GM06990 (cell line): Measurements from ENCODE around the gene ZFP3.
"Not testable (repeated sequence)": the region's sequence is repeated elsewhere in the genome, so short reads cannot be mapped to it uniquely, and the experiment has no call there.

Experiments
- DNase-seq: peaks from one replicate; pipeline ENCODE4 v3.0.0-alpha.2; 2011; ENCODE audit not compliant: insufficient read length; ENCODE audit errors: extremely low read depth
- H3K27me3 ChIP-seq: replicated peaks from 2 replicates; pipeline ENCODE4 v1.6.0; 2011; ENCODE audit warnings: low read length; ENCODE audit not compliant: control insufficient read depth, insufficient read depth
- H3K36me3 ChIP-seq: 2 replicates; pipeline ENCODE4 v1.5.1; 2011; ENCODE audit warnings: low read length; ENCODE audit not compliant: control insufficient read depth, insufficient read depth
- H3K4me3 ChIP-seq: replicated peaks from 2 replicates; pipeline ENCODE4 v1.5.1; 2011; ENCODE audit warnings: low read depth, mild to moderate bottlenecking, control low read depth, low read length
- CTCF ChIP-seq: IDR thresholded peaks from 2 replicates; pipeline ENCODE4 v1.5.1; 2011; ENCODE audit warnings: low read length, control low read depth, mild to moderate bottlenecking, inconsistent platforms; ENCODE audit not compliant: insufficient read depth, poor library complexity, severe bottlenecking

The ZFP3 gene

GRCh38 chr17:5137511-5138197 is 59.4 kb downstream of the ZFP3 start:
- not testable (repeated sequence) for H3K36me3 ChIP-seq, H3K27me3 ChIP-seq, DNase-seq, H3K4me3 ChIP-seq

GRCh38 chr17:5138198-5138544 is 59.9 kb downstream of the ZFP3 start:
- not testable (repeated sequence) for H3K27me3 ChIP-seq, DNase-seq, H3K36me3 ChIP-seq, H3K4me3 ChIP-seq

- Histone ChIP-seq H3K4me3 (no peak overlapping the region), H3K36me3 (no peaks in the 10 kb centered on the region), H3K27me3 (no peaks in the 10 kb centered on the region)
- TF ChIP-seq CTCF = no peak
- no peak for DNase-seq
These were observed 60.6 kb downstream of the ZFP3 start for GRCh38 chr17:5138616-5139457.

GRCh38 chr17:5139458-5139732 is 61.1 kb downstream of the ZFP3 start:
- Histone ChIP-seq H3K4me3 (no peak overlapping the region), H3K36me3 (no peaks in the 10 kb centered on the region), H3K27me3 (no peaks in the 10 kb centered on the region)
- no peak for DNase-seq
- no peak for TF ChIP-seq CTCF

- not testable (repeated sequence) for DNase-seq, H3K36me3 ChIP-seq, H3K4me3 ChIP-seq, H3K27me3 ChIP-seq
These were observed 64.6 kb downstream of the ZFP3 start for GRCh38 chr17:5142877-5143276.
